GM23338 (cell line): ENCODE data around the gene CHGA. TPM values are rescaled to one million over a fixed set of nuclear protein-coding genes. Genes with fewer than 3 reads are reported as not detected.

ENCODE experiments used
- ATAC-seq: fragments of 200-7000 bp; cut with Tn5 transposase; 3 replicates; pipeline ENCODE4 v1.9.1; 2020
- DNase-seq: peaks from one replicate; pipeline ENCODE4 v3.0.0-alpha.2; 2015; ENCODE audit warnings: low spot score
- H2AFZ ChIP-seq: fragments of 200-600 bp; sonication (generic); 2 replicates; pipeline ENCODE4 v1.8.0; 2016; ENCODE audit warnings: antibody characterized with exemption, mild to moderate bottlenecking, moderate library complexity
- H3F3A ChIP-seq: fragments of 200-600 bp; sonication (generic); replicated peaks from 2 replicates; pipeline ENCODE4 v1.8.0; 2017; ENCODE audit warnings: antibody characterized with exemption, mixed run types, low read depth
- H3K27ac ChIP-seq: fragments of 200-600 bp; sonication (generic); 2 replicates; pipeline ENCODE4 v1.6.1; 2016; ENCODE audit warnings: low read depth
- H3K27me3 ChIP-seq: fragments of 200-600 bp; sonication (generic); 2 replicates; pipeline ENCODE4 v1.8.0; 2016; ENCODE audit warnings: mild to moderate bottlenecking, mixed run types, moderate library complexity; ENCODE audit not compliant: insufficient read depth
- H3K36me3 ChIP-seq: fragments of 200-600 bp; sonication (generic); 2 replicates; pipeline ENCODE4 v1.8.0; 2016; ENCODE audit warnings: mild to moderate bottlenecking; ENCODE audit not compliant: insufficient read depth
- H3K4me1 ChIP-seq: fragments of 200-600 bp; sonication (generic); 2 replicates; pipeline ENCODE4 v1.8.0; 2016; ENCODE audit warnings: mild to moderate bottlenecking, moderate library complexity; ENCODE audit not compliant: insufficient read depth
- H3K4me2 ChIP-seq: fragments of 200-600 bp; sonication (generic); 2 replicates; pipeline ENCODE4 v1.7.1; 2017; ENCODE audit warnings: mixed run types
- H3K4me3 ChIP-seq: fragments of 200-600 bp; sonication (generic); 2 replicates; pipeline ENCODE4 v1.6.1; 2016; ENCODE audit warnings: mixed run types
- H3K79me2 ChIP-seq: fragments of 200-600 bp; sonication (generic); replicated peaks from 2 replicates; pipeline ENCODE4 v1.8.0; 2017; ENCODE audit warnings: mild to moderate bottlenecking; ENCODE audit not compliant: insufficient read depth
- H3K9me2 ChIP-seq: fragments of 200-600 bp; sonication (generic); 2 replicates; pipeline ENCODE4 v1.8.0; 2017; ENCODE audit not compliant: insufficient read depth
- H4K20me1 ChIP-seq: fragments of 200-600 bp; sonication (generic); replicated peaks from 2 replicates; pipeline ENCODE4 v1.8.0; 2017; ENCODE audit warnings: mild to moderate bottlenecking; ENCODE audit not compliant: insufficient read depth
- H3K27ac Mint-ChIP-seq: 2 replicates; pipeline ENCODE4 v1.8.0; 2020; ENCODE audit warnings: inconsistent platforms, mild to moderate bottlenecking, moderate library complexity, mixed read lengths
- H3K27me3 Mint-ChIP-seq: 3 replicates; pipeline ENCODE4 v1.8.0; 2022; ENCODE audit warnings: low read depth, mild to moderate bottlenecking, moderate library complexity, mixed read lengths, inconsistent platforms; ENCODE audit not compliant: insufficient read depth, poor library complexity
- H3K36me3 Mint-ChIP-seq: 3 replicates; pipeline ENCODE4 v1.8.0; 2021; ENCODE audit warnings: low read depth, mild to moderate bottlenecking, inconsistent platforms, moderate library complexity, mixed read lengths
- H3K4me1 Mint-ChIP-seq: 3 replicates; pipeline ENCODE4 v1.8.0; 2020; ENCODE audit warnings: mild to moderate bottlenecking, inconsistent platforms, mixed read lengths
- H3K4me3 Mint-ChIP-seq: 3 replicates; pipeline ENCODE4 v1.8.0; 2021; ENCODE audit warnings: moderate library complexity, mild to moderate bottlenecking, inconsistent platforms, mixed read lengths
- H3K9me3 Mint-ChIP-seq: 3 replicates; pipeline ENCODE4 v1.8.0; 2020; ENCODE audit warnings: moderate library complexity, mild to moderate bottlenecking, inconsistent platforms, mixed read lengths
- CREB1 ChIP-seq: fragments of 250-450 bp; sonication (Bioruptor Pico); IDR thresholded peaks from 2 replicates; pipeline ENCODE4 v1.5.0; 2020; ENCODE audit warnings: low read depth, mild to moderate bottlenecking, moderate library complexity
- EZH2 ChIP-seq: fragments of 200-600 bp; sonication (generic); IDR thresholded peaks from one replicate; pipeline ENCODE4 v1.8.0; 2017; ENCODE audit warnings: antibody characterized with exemption, mild to moderate bottlenecking, low read depth; ENCODE audit not compliant: unreplicated experiment
- EZH2phosphoT487 ChIP-seq: fragments of 200-600 bp; sonication (generic); IDR thresholded peaks from one replicate; pipeline ENCODE4 v1.8.1; 2018; ENCODE audit warnings: antibody characterized with exemption; ENCODE audit not compliant: unreplicated experiment
- JUNB ChIP-seq: IDR thresholded peaks from one replicate; pipeline ENCODE4 v1.6.1; 2016; ENCODE audit warnings: antibody characterized with exemption; ENCODE audit not compliant: unreplicated experiment
- NANOG ChIP-seq: IDR thresholded peaks from 2 replicates; pipeline ENCODE4 v1.6.1; 2016; ENCODE audit warnings: antibody characterized with exemption, borderline replicate concordance
- POLR2AphosphoS5 ChIP-seq: IDR thresholded peaks from 2 replicates; pipeline ENCODE4 v1.6.1; 2016; ENCODE audit warnings: antibody characterized with exemption, low read depth
- STAT1 ChIP-seq: IDR thresholded peaks from one replicate; pipeline ENCODE4 v1.6.1; 2016; ENCODE audit warnings: antibody characterized with exemption; ENCODE audit not compliant: unreplicated experiment
- ZNF114 ChIP-seq: fragments of 250-450 bp; sonication (Bioruptor Pico); IDR thresholded peaks from 2 replicates; pipeline ENCODE4 v1.5.0; 2020; ENCODE audit warnings: mild to moderate bottlenecking, moderate library complexity
- ZNF331 ChIP-seq: fragments of 250-450 bp; sonication (Bioruptor Pico); IDR thresholded peaks from 2 replicates; pipeline ENCODE4 v1.5.0; 2020; ENCODE audit warnings: low read depth, mild to moderate bottlenecking, moderate library complexity
- polyA plus RNA-seq: library from polyadenylated mRNA; unstranded; fragments of >200 nt; fragmentation: Nextera tagmentation; extraction: Ambion mirVana; gene quantifications from 2 replicates; pipeline ENCODE4 v1.2.1, GENCODE V29; 2016
- total RNA-seq: library from RNA; depleted of rRNA; stranded (reverse); fragments of >200 nt; shearing (Covaris generic); gene quantifications from 2 replicates; pipeline ENCODE4 v1.2.3, GENCODE V29; 2014
- TF ChIP-seq, protein P1 (sequence below): fragments of 250-450 bp; sonication (Bioruptor Pico); IDR thresholded peaks from 2 replicates; pipeline ENCODE4 v1.5.0; 2020; ENCODE audit warnings: mild to moderate bottlenecking, moderate library complexity
- TF ChIP-seq, protein P2 (sequence below): IDR thresholded peaks from one replicate; pipeline ENCODE4 v1.6.1; 2018; ENCODE audit warnings: antibody characterized with exemption; ENCODE audit not compliant: unreplicated experiment
- TF ChIP-seq, protein P3 (sequence below): IDR thresholded peaks from 2 replicates; pipeline ENCODE4 v1.6.1; 2016; ENCODE audit warnings: antibody characterized with exemption
- TF ChIP-seq, protein P4 (sequence below), 2 experiments: fragments of 200-600 bp in 1 of 2; sonication (generic) in 1 of 2; conservative IDR thresholded peaks; 2 replicates each; pipeline versions ENCODE4 v1.5.1 to v1.6.1; 2016 to 2017; ENCODE audit warnings: antibody characterized with exemption in 2 of 2, low read depth in 2 of 2, mild to moderate bottlenecking in 2 of 2, moderate library complexity in 1 of 2

The CHGA gene
- total and polyA plus RNA-seq, 2 experiments from 2014 or later = 13.9 to 19.6 TPM

DNA sequence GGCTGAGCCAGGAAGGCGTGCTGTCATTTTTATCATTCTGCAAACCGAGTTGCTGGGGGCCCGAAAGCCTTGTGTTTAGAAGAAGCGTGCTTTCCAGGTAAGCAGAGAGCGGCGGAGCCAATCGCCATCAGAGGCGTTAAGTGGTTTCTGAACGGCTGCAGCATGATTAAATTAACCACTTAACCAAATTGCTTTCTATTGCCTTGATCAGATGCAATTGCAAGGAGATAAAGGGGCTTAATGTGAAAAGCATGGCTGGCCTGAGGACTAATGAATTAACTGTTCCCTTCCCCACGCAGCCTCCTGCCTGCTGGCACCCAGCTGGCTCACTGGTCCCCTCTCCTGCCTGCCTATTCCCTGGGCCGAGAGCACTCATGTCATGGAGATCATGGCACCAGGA is 36.6 kb upstream of the CHGA start:
- H3K79me2 ChIP-seq = no peaks in the 10 kb centered on the region

More for the DNA sequence above, 36.6 kb upstream of the CHGA start:
- Mint-ChIP-seq H3K27ac (no peak overlapping the region), H3K4me3 (no peak overlapping the region), H3K36me3 (no peaks in the 10 kb centered on the region; the same call in 2 of the 3 replicates), H3K4me1 (no peaks in the 10 kb centered on the region), H3K9me3 (no peaks in the 10 kb centered on the region; the same call in 2 of the 3 replicates), H3K27me3 (peaks cover 3% of the 10 kb centered on the region)
- DNase-seq (no peak), ATAC-seq (no peak)
- H2AFZ ChIP-seq = peak overlapping the region; percentile 72; the same call in 1 of the 2 replicates
- H3F3A ChIP-seq = no peaks in the 10 kb centered on the region
- no peak overlapping the region for H3K4me3 ChIP-seq
- H3K4me1 ChIP-seq = no peaks in the 10 kb centered on the region
- TF ChIP-seq EZH2 = no peak
- TF ChIP-seq, protein P1, sequence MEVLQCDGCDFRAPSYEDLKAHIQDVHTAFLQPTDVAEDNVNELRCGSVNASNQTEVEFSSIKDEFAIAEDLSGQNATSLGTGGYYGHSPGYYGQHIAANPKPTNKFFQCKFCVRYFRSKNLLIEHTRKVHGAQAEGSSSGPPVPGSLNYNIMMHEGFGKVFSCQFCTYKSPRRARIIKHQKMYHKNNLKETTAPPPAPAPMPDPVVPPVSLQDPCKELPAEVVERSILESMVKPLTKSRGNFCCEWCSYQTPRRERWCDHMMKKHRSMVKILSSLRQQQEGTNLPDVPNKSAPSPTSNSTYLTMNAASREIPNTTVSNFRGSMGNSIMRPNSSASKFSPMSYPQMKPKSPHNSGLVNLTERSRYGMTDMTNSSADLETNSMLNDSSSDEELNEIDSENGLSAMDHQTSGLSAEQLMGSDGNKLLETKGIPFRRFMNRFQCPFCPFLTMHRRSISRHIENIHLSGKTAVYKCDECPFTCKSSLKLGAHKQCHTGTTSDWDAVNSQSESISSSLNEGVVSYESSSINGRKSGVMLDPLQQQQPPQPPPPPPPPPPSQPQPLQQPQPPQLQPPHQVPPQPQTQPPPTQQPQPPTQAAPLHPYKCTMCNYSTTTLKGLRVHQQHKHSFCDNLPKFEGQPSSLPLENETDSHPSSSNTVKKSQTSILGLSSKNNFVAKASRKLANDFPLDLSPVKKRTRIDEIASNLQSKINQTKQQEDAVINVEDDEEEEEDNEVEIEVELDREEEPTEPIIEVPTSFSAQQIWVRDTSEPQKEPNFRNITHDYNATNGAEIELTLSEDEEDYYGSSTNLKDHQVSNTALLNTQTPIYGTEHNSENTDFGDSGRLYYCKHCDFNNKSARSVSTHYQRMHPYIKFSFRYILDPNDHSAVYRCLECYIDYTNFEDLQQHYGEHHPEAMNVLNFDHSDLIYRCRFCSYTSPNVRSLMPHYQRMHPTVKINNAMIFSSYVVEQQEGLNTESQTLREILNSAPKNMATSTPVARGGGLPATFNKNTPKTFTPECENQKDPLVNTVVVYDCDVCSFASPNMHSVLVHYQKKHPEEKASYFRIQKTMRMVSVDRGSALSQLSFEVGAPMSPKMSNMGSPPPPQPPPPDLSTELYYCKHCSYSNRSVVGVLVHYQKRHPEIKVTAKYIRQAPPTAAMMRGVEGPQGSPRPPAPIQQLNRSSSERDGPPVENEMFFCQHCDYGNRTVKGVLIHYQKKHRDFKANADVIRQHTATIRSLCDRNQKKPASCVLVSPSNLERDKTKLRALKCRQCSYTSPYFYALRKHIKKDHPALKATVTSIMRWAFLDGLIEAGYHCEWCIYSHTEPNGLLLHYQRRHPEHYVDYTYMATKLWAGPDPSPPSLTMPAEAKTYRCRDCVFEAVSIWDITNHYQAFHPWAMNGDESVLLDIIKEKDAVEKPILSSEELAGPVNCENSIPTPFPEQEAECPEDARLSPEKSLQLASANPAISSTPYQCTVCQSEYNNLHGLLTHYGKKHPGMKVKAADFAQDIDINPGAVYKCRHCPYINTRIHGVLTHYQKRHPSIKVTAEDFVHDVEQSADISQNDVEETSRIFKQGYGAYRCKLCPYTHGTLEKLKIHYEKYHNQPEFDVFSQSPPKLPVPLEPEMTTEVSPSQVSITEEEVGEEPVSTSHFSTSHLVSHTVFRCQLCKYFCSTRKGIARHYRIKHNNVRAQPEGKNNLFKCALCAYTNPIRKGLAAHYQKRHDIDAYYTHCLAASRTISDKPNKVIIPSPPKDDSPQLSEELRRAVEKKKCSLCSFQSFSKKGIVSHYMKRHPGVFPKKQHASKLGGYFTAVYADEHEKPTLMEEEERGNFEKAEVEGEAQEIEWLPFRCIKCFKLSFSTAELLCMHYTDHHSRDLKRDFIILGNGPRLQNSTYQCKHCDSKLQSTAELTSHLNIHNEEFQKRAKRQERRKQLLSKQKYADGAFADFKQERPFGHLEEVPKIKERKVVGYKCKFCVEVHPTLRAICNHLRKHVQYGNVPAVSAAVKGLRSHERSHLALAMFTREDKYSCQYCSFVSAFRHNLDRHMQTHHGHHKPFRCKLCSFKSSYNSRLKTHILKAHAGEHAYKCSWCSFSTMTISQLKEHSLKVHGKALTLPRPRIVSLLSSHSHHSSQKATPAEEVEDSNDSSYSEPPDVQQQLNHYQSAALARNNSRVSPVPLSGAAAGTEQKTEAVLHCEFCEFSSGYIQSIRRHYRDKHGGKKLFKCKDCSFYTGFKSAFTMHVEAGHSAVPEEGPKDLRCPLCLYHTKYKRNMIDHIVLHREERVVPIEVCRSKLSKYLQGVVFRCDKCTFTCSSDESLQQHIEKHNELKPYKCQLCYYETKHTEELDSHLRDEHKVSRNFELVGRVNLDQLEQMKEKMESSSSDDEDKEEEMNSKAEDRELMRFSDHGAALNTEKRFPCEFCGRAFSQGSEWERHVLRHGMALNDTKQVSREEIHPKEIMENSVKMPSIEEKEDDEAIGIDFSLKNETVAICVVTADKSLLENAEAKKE (CRISPR knock-in tag) = no peak
- TF ChIP-seq, protein P2, sequence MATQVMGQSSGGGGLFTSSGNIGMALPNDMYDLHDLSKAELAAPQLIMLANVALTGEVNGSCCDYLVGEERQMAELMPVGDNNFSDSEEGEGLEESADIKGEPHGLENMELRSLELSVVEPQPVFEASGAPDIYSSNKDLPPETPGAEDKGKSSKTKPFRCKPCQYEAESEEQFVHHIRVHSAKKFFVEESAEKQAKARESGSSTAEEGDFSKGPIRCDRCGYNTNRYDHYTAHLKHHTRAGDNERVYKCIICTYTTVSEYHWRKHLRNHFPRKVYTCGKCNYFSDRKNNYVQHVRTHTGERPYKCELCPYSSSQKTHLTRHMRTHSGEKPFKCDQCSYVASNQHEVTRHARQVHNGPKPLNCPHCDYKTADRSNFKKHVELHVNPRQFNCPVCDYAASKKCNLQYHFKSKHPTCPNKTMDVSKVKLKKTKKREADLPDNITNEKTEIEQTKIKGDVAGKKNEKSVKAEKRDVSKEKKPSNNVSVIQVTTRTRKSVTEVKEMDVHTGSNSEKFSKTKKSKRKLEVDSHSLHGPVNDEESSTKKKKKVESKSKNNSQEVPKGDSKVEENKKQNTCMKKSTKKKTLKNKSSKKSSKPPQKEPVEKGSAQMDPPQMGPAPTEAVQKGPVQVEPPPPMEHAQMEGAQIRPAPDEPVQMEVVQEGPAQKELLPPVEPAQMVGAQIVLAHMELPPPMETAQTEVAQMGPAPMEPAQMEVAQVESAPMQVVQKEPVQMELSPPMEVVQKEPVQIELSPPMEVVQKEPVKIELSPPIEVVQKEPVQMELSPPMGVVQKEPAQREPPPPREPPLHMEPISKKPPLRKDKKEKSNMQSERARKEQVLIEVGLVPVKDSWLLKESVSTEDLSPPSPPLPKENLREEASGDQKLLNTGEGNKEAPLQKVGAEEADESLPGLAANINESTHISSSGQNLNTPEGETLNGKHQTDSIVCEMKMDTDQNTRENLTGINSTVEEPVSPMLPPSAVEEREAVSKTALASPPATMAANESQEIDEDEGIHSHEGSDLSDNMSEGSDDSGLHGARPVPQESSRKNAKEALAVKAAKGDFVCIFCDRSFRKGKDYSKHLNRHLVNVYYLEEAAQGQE = no peak
- TF ChIP-seq ZNF114 (CRISPR knock-in tag) = no peak
- TF ChIP-seq NANOG = no peak
- no peak for TF ChIP-seq CREB1 (CRISPR knock-in tag)
- TF ChIP-seq, protein P3, sequence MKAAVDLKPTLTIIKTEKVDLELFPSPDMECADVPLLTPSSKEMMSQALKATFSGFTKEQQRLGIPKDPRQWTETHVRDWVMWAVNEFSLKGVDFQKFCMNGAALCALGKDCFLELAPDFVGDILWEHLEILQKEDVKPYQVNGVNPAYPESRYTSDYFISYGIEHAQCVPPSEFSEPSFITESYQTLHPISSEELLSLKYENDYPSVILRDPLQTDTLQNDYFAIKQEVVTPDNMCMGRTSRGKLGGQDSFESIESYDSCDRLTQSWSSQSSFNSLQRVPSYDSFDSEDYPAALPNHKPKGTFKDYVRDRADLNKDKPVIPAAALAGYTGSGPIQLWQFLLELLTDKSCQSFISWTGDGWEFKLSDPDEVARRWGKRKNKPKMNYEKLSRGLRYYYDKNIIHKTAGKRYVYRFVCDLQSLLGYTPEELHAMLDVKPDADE = no peak
- TF ChIP-seq STAT1 = no peak
- TF ChIP-seq, protein P4, sequence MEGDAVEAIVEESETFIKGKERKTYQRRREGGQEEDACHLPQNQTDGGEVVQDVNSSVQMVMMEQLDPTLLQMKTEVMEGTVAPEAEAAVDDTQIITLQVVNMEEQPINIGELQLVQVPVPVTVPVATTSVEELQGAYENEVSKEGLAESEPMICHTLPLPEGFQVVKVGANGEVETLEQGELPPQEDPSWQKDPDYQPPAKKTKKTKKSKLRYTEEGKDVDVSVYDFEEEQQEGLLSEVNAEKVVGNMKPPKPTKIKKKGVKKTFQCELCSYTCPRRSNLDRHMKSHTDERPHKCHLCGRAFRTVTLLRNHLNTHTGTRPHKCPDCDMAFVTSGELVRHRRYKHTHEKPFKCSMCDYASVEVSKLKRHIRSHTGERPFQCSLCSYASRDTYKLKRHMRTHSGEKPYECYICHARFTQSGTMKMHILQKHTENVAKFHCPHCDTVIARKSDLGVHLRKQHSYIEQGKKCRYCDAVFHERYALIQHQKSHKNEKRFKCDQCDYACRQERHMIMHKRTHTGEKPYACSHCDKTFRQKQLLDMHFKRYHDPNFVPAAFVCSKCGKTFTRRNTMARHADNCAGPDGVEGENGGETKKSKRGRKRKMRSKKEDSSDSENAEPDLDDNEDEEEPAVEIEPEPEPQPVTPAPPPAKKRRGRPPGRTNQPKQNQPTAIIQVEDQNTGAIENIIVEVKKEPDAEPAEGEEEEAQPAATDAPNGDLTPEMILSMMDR (conservative IDR thresholded peaks at IDR 0.05; ENCODE audit: low read depth in 2 of 2) = no peak
- TF ChIP-seq JUNB = no peak
- no peak for TF ChIP-seq ZNF331
- no peak for TF ChIP-seq EZH2phosphoT487
- no peak for TF ChIP-seq POLR2AphosphoS5
- H3K9me2 ChIP-seq = peaks cover 14% of the 10 kb centered on the region
- H4K20me1 ChIP-seq = no peaks in the 10 kb centered on the region
- no peak overlapping the region for H3K4me2 ChIP-seq
- H3K27ac ChIP-seq = no peak overlapping the region
- no peaks in the 10 kb centered on the region for H3K27me3 ChIP-seq
- H3K36me3 ChIP-seq = no peaks in the 10 kb centered on the region
